Neural cell (in vitro differentiated cells): ENCODE results near the gene PDE9A. TPM values are rescaled to one million over a fixed set of nuclear protein-coding genes. Genes with fewer than 3 reads are reported as not detected.

ENCODE experiments used
- H2AFZ ChIP-seq: fragments of 200-600, 300-800 bp; sonication (generic), shearing (Covaris generic); 2 replicates; pipeline ENCODE4 v1.6.0; 2014; ENCODE audit warnings: low read depth, mild to moderate bottlenecking, antibody characterized with exemption, low read length, moderate library complexity
- H3F3A ChIP-seq: fragments of 200-600 bp; shearing (Covaris generic); 2 replicates; pipeline ENCODE4 v1.6.1; 2016; ENCODE audit warnings: mild to moderate bottlenecking, moderate library complexity, mixed read lengths, antibody characterized with exemption, low read length; ENCODE audit not compliant: insufficient read depth, poor library complexity, severe bottlenecking
- H3K27ac ChIP-seq: fragments of 200-600, 300-800 bp; sonication (generic), shearing (Covaris generic); 2 replicates; pipeline ENCODE4 v1.5.1; 2014; ENCODE audit warnings: mild to moderate bottlenecking, low read length, moderate library complexity
- H3K27me3 ChIP-seq: fragments of 300-800, 200-600 bp; sonication (generic), shearing (Covaris generic); 2 replicates; pipeline ENCODE4 v1.6.0; 2014; ENCODE audit warnings: mild to moderate bottlenecking, low read depth, low read length, moderate library complexity; ENCODE audit not compliant: insufficient read depth
- H3K36me3 ChIP-seq: fragments of 300-800, 200-600 bp; sonication (generic), shearing (Covaris generic); 2 replicates; pipeline ENCODE4 v1.5.1; 2014; ENCODE audit warnings: mild to moderate bottlenecking, antibody characterized with exemption, low read length, moderate library complexity; ENCODE audit not compliant: insufficient read depth
- H3K4me2 ChIP-seq: fragments of 300-800, 200-600 bp; sonication (generic), shearing (Covaris generic); 2 replicates; pipeline ENCODE4 v1.6.0; 2014; ENCODE audit warnings: mild to moderate bottlenecking, low read length
- H3K4me3 ChIP-seq: fragments of 300-800, 200-600 bp; sonication (generic), shearing (Covaris generic); 2 replicates; pipeline ENCODE4 v1.5.1; 2014; ENCODE audit warnings: mild to moderate bottlenecking, low read length, moderate library complexity
- H3K79me2 ChIP-seq: fragments of 200-600 bp; shearing (Covaris generic); replicated peaks from 2 replicates; pipeline ENCODE4 v1.6.0; 2014; ENCODE audit warnings: mild to moderate bottlenecking, low read length, moderate library complexity; ENCODE audit not compliant: insufficient read depth
- H3K9ac ChIP-seq: fragments of 300-800, 200-600 bp; sonication (generic), shearing (Covaris generic); 2 replicates; pipeline ENCODE4 v1.6.1; 2016; ENCODE audit warnings: mild to moderate bottlenecking, low read length, mixed read lengths
- H3K9me2 ChIP-seq: fragments of 200-600 bp; shearing (Covaris generic); 2 replicates; pipeline ENCODE4 v1.6.1; 2016; ENCODE audit warnings: mild to moderate bottlenecking, low read length, mixed read lengths; ENCODE audit not compliant: insufficient read depth
- H3K9me3 ChIP-seq: fragments of 200-600, 300-800 bp; sonication (generic), shearing (Covaris generic); 2 replicates; pipeline ENCODE4 v1.6.1; 2016; ENCODE audit warnings: mild to moderate bottlenecking, mixed run types, low read length, moderate library complexity, mixed read lengths
- H4K20me1 ChIP-seq: fragments of 200-600 bp; shearing (Covaris generic); 2 replicates; pipeline ENCODE4 v1.6.1; 2016; ENCODE audit warnings: mild to moderate bottlenecking, mixed run types; ENCODE audit not compliant: insufficient read depth
- CTCF ChIP-seq: fragments of 450-650 bp; IDR thresholded peaks from 2 replicates; pipeline ENCODE4 v1.5.1; 2014; ENCODE audit warnings: antibody characterized with exemption, mild to moderate bottlenecking, moderate library complexity; ENCODE audit not compliant: poor library complexity, severe bottlenecking
- EP300 ChIP-seq: fragments of 450-650 bp; conservative IDR thresholded peaks from 2 replicates; pipeline ENCODE4 v1.6.1; 2014; ENCODE audit warnings: antibody characterized with exemption, mild to moderate bottlenecking, moderate library complexity; ENCODE audit not compliant: poor library complexity, severe bottlenecking
- EZH2 ChIP-seq: fragments of 200-600, 300-800 bp; shearing (Covaris generic), sonication (generic); IDR thresholded peaks from 2 replicates; pipeline ENCODE4 v1.6.1; 2014; ENCODE audit warnings: antibody characterized with exemption, low read length, borderline replicate concordance, mild to moderate bottlenecking; ENCODE audit not compliant: insufficient read depth, poor library complexity, severe bottlenecking
- MXI1 ChIP-seq: fragments of 450-650 bp; conservative IDR thresholded peaks from 2 replicates; pipeline ENCODE4 v1.6.1; 2014; ENCODE audit warnings: antibody characterized with exemption, mild to moderate bottlenecking; ENCODE audit not compliant: poor library complexity, severe bottlenecking
- POLR2AphosphoS5 ChIP-seq: IDR thresholded peaks from 2 replicates; pipeline ENCODE4 v1.6.1; 2012
- RAD21 ChIP-seq: fragments of 450-650 bp; conservative IDR thresholded peaks from 2 replicates; pipeline ENCODE4 v1.6.1; 2014; ENCODE audit warnings: antibody characterized with exemption, mild to moderate bottlenecking, moderate library complexity
- REST ChIP-seq: IDR thresholded peaks from 2 replicates; pipeline ENCODE4 v1.6.1; 2012; ENCODE audit warnings: borderline replicate concordance
- SMC3 ChIP-seq: fragments of 450-650 bp; conservative IDR thresholded peaks from 2 replicates; pipeline ENCODE4 v1.6.1; 2014; ENCODE audit warnings: antibody characterized with exemption, mild to moderate bottlenecking, moderate library complexity; ENCODE audit not compliant: poor library complexity
- TAF1 ChIP-seq: IDR thresholded peaks from 2 replicates; pipeline ENCODE4 v1.6.1; 2012; ENCODE audit warnings: low read depth
- polyA plus RNA-seq: library from polyadenylated mRNA; depleted of rRNA; stranded (reverse); fragments of >200 nt; gene quantifications from 2 replicates; pipeline ENCODE4 v1.2.3, GENCODE V29; 2014

PDE9A gene
- polyA plus RNA-seq, 1 donor from 2014 or later = 32.2 TPM

- H3F3A ChIP-seq = no peaks in the 10 kb centered on the region
- H3K27ac ChIP-seq = no peak overlapping the region
- no peak overlapping the region for H3K4me3 ChIP-seq
- H3K27me3 ChIP-seq = no peaks in the 10 kb centered on the region
- TF ChIP-seq EP300 = no peak
- no peak for TF ChIP-seq CTCF
- TF ChIP-seq RAD21 = no peak
- TF ChIP-seq MXI1 = no peak
- no peak for TF ChIP-seq REST
- TF ChIP-seq TAF1 = no peak
- no peak for TF ChIP-seq EZH2
- no peak for TF ChIP-seq SMC3
- no peak for TF ChIP-seq POLR2AphosphoS5
- no peak overlapping the region for H3K9ac ChIP-seq
- peaks cover 3% of the 10 kb centered on the region for H4K20me1 ChIP-seq
- peaks cover 40% of the 10 kb centered on the region for H3K79me2 ChIP-seq
- no peak overlapping the region for H3K4me2 ChIP-seq
- peaks cover 7% of the 10 kb centered on the region for H3K36me3 ChIP-seq
- H3K9me3 ChIP-seq = no peaks in the 10 kb centered on the region
- no peaks in the 10 kb centered on the region for H3K9me2 ChIP-seq
- H2AFZ ChIP-seq = no peak overlapping the region
Observed at GRCh38 chr21:42659416-42660117, 6.1 kb downstream of the PDE9A start.

- Histone ChIP-seq H3K4me2 (no peak overlapping the region), H2AFZ (no peak overlapping the region), H3K79me2 (peaks cover 34% of the 10 kb centered on the region), H3K4me3 (no peak overlapping the region), H3K9me3 (no peaks in the 10 kb centered on the region), H3K36me3 (peaks cover 7% of the 10 kb centered on the region), H3F3A (no peaks in the 10 kb centered on the region), H3K9ac (no peak overlapping the region), H4K20me1 (peaks cover 3% of the 10 kb centered on the region), H3K9me2 (no peaks in the 10 kb centered on the region), H3K27me3 (no peaks in the 10 kb centered on the region), H3K27ac (no peak overlapping the region)
- TF ChIP-seq POLR2AphosphoS5 (no peak), REST (no peak), MXI1 (no peak), RAD21 (no peak), EP300 (no peak), EZH2 (no peak), CTCF (no peak), SMC3 (no peak), TAF1 (no peak)
Observed at GRCh38 chr21:42660118-42660470, 6.7 kb downstream of the PDE9A start.
